Astrocyte (in vitro differentiated cells and primary cell): ENCODE data around the gene URB1. TPM values are rescaled to one million over a fixed set of nuclear protein-coding genes. Genes with fewer than 3 reads are reported as not detected.

ENCODE experiments used
- DNase-seq: peaks from one replicate; pipeline ENCODE4 v3.0.0-alpha.2; 2010; ENCODE audit warnings: low read depth
- FAIRE-seq: peaks from 2 replicates; lab custom pipeline; 2011; peaks lifted over from hg19 to GRCh38; lab: Jason Lieb, UNC
- H2AFZ ChIP-seq: 2 replicates; pipeline ENCODE4 v1.6.0; 2012; ENCODE audit warnings: low read depth, low read length, inconsistent platforms
- H3K27ac ChIP-seq: 2 replicates; pipeline ENCODE4 v1.5.1; 2011; ENCODE audit warnings: low read depth, low read length, inconsistent platforms
- H3K27me3 ChIP-seq: 2 replicates; pipeline ENCODE4 v1.6.0; 2011; ENCODE audit warnings: low read length, inconsistent platforms; ENCODE audit not compliant: insufficient read depth
- H3K36me3 ChIP-seq: 2 replicates; pipeline ENCODE4 v1.5.1; 2011; ENCODE audit warnings: low read length, inconsistent platforms; ENCODE audit not compliant: insufficient read depth
- H3K4me1 ChIP-seq: 2 replicates; pipeline ENCODE4 v1.5.1; 2011; ENCODE audit warnings: low read length, inconsistent platforms; ENCODE audit not compliant: insufficient read depth
- H3K4me2 ChIP-seq: 2 replicates; pipeline ENCODE4 v1.6.0; 2012; ENCODE audit warnings: low read length, inconsistent platforms
- H3K4me3 ChIP-seq: 2 replicates; pipeline ENCODE4 v1.5.1; 2011; ENCODE audit warnings: low read depth, mild to moderate bottlenecking, low read length, inconsistent platforms; ENCODE audit not compliant: insufficient read depth
- H3K79me2 ChIP-seq: 2 replicates; pipeline ENCODE4 v1.6.0; 2012; ENCODE audit warnings: mild to moderate bottlenecking, low read length, inconsistent platforms; ENCODE audit not compliant: insufficient read depth
- H3K9ac ChIP-seq: 2 replicates; pipeline ENCODE4 v1.6.0; 2012; ENCODE audit warnings: mild to moderate bottlenecking, low read length, inconsistent platforms
- H3K9me3 ChIP-seq: 2 replicates; pipeline ENCODE4 v1.5.1; 2012; ENCODE audit warnings: low read depth, mild to moderate bottlenecking, low read length, inconsistent platforms; ENCODE audit not compliant: insufficient read depth
- H4K20me1 ChIP-seq: 2 replicates; pipeline ENCODE4 v1.6.0; 2012; ENCODE audit warnings: low read length, inconsistent platforms; ENCODE audit not compliant: insufficient read depth
- H3K27ac Mint-ChIP-seq: one replicate; pipeline ENCODE4 v1.8.0; 2021; ENCODE audit warnings: mild to moderate bottlenecking, mixed read lengths; ENCODE audit not compliant: unreplicated experiment
- H3K27me3 Mint-ChIP-seq: one replicate; pipeline ENCODE4 v1.8.0; 2021; ENCODE audit warnings: low read depth, mixed read lengths; ENCODE audit not compliant: unreplicated experiment
- H3K36me3 Mint-ChIP-seq: one replicate; pipeline ENCODE4 v1.8.0; 2021; ENCODE audit warnings: low read depth, mixed read lengths; ENCODE audit not compliant: unreplicated experiment
- H3K4me1 Mint-ChIP-seq: one replicate; pipeline ENCODE4 v1.8.0; 2021; ENCODE audit warnings: low read depth, mixed read lengths; ENCODE audit not compliant: unreplicated experiment
- H3K4me3 Mint-ChIP-seq: one replicate; pipeline ENCODE4 v1.8.0; 2021; ENCODE audit warnings: mild to moderate bottlenecking, moderate library complexity, mixed read lengths; ENCODE audit not compliant: unreplicated experiment
- H3K9me3 Mint-ChIP-seq: one replicate; pipeline ENCODE4 v1.8.0; 2021; ENCODE audit warnings: mild to moderate bottlenecking, mixed read lengths; ENCODE audit not compliant: unreplicated experiment
- EZH2 ChIP-seq: IDR thresholded peaks from 2 replicates; pipeline ENCODE4 v1.6.1; 2012; ENCODE audit warnings: mild to moderate bottlenecking, low read length, inconsistent platforms; ENCODE audit not compliant: insufficient read depth
- total RNA-seq: library from RNA; stranded (reverse); gene quantifications from 2 replicates; pipeline ENCODE4 v1.2.1, GENCODE V29; 2021
- TF ChIP-seq, protein P1 (sequence below): IDR thresholded peaks from 2 replicates; pipeline ENCODE4 v1.5.1; 2011; ENCODE audit warnings: low read depth, mild to moderate bottlenecking, inconsistent platforms, low read length, moderate library complexity; ENCODE audit not compliant: insufficient read depth

URB1 gene
- total RNA-seq, 1 donor from 2014 or later: 19.2 TPM

DNA sequence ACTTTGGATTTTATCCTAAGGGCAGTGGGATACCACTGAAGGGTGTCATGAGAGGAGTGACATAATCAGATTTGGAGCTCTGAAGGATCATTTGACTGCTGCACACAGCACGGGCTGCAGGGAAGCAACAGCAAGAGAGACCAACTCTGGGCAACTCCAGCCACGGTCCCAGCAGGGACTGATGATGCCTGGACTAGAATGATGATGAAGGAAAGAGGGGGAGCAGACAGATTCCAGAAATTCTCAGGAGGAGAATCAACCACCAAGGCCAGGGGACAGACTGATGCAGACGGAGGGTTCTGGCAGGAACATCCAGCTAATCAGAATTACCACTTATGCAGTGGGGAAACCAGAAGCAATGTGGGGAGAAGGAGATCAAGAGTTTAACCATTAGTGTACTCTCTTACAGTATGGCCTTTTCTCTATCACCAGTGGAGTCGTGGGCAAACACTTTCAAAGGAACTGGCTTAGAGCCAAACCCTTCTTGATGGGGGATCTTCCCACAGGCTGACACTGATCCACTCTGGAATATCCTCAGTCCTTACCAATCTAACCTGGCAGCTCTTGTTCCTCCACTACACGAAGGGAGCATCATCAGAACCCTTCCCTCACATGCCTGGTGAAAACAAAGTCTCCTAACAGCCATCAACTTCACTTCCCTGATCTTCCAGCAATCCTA is 3.3 kb downstream of the URB1 start:
- no peaks in the 10 kb centered on the region for H3K36me3 ChIP-seq
- H3K9me3 Mint-ChIP-seq: peaks cover 3% of the 10 kb centered on the region
- peaks cover 4% of the 10 kb centered on the region for H3K36me3 Mint-ChIP-seq
- DNase-seq (peak; percentile 78), FAIRE-seq (peak; percentile 71)
- no peak overlapping the region for H2AFZ ChIP-seq
- peak overlapping the region; percentile 53 for H3K9ac ChIP-seq
- H3K27ac ChIP-seq: peak overlapping the region; percentile 59
- H4K20me1 ChIP-seq: peaks cover 58% of the 10 kb centered on the region
- TF ChIP-seq, protein P1, sequence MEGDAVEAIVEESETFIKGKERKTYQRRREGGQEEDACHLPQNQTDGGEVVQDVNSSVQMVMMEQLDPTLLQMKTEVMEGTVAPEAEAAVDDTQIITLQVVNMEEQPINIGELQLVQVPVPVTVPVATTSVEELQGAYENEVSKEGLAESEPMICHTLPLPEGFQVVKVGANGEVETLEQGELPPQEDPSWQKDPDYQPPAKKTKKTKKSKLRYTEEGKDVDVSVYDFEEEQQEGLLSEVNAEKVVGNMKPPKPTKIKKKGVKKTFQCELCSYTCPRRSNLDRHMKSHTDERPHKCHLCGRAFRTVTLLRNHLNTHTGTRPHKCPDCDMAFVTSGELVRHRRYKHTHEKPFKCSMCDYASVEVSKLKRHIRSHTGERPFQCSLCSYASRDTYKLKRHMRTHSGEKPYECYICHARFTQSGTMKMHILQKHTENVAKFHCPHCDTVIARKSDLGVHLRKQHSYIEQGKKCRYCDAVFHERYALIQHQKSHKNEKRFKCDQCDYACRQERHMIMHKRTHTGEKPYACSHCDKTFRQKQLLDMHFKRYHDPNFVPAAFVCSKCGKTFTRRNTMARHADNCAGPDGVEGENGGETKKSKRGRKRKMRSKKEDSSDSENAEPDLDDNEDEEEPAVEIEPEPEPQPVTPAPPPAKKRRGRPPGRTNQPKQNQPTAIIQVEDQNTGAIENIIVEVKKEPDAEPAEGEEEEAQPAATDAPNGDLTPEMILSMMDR: no peak
- no peak for TF ChIP-seq EZH2
- peaks cover 27% of the 10 kb centered on the region for H3K4me1 Mint-ChIP-seq
- no peak overlapping the region for H3K4me3 ChIP-seq
- no peaks in the 10 kb centered on the region for H3K27me3 ChIP-seq
- H3K9me3 ChIP-seq: no peaks in the 10 kb centered on the region
- no peak overlapping the region for H3K27ac Mint-ChIP-seq
- H3K4me3 Mint-ChIP-seq: no peak overlapping the region
- peak overlapping the region; percentile 68 for H3K4me2 ChIP-seq
- H3K79me2 ChIP-seq: peaks cover 80% of the 10 kb centered on the region
- no peaks in the 10 kb centered on the region for H3K27me3 Mint-ChIP-seq
- H3K4me1 ChIP-seq: peaks cover 30% of the 10 kb centered on the region

DNA sequence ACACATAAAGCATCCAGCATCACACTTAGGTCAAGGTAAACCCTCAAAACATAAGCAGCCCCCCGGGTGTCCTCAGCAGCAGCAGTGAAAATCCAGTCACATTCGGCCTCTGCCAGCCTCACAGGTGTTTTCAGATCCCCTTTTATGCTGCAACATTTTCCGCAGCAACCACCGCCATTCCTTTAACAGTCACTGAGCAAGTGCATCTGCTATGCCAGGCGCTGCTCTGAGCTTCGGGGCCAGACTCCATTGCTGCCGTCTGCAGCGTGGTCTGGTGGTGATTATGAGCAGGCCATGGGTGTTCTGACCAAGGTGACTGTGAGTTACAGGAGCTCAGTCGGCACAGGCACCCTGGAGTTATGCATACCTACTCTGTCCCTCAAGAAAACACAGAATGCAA is 4.5 kb downstream of the URB1 start:
- Histone ChIP-seq H3K79me2 (peaks cover 88% of the 10 kb centered on the region), H3K4me2 (no peak overlapping the region), H3K9ac (no peak overlapping the region), H4K20me1 (peaks cover 58% of the 10 kb centered on the region), H3K4me3 (no peak overlapping the region), H3K36me3 (peaks cover 11% of the 10 kb centered on the region), H2AFZ (no peak overlapping the region), H3K9me3 (no peaks in the 10 kb centered on the region), H3K27ac (no peak overlapping the region), H3K27me3 (no peaks in the 10 kb centered on the region), H3K4me1 (peaks cover 26% of the 10 kb centered on the region)
- Mint-ChIP-seq H3K27me3 (no peaks in the 10 kb centered on the region), H3K36me3 (peaks cover 8% of the 10 kb centered on the region), H3K27ac (no peak overlapping the region), H3K4me1 (peaks cover 27% of the 10 kb centered on the region), H3K4me3 (no peak overlapping the region), H3K9me3 (peaks cover 3% of the 10 kb centered on the region)
- FAIRE-seq: no peak
- TF ChIP-seq, protein P1: no peak
- TF ChIP-seq EZH2: no peak
- DNase-seq: no peak

DNA sequence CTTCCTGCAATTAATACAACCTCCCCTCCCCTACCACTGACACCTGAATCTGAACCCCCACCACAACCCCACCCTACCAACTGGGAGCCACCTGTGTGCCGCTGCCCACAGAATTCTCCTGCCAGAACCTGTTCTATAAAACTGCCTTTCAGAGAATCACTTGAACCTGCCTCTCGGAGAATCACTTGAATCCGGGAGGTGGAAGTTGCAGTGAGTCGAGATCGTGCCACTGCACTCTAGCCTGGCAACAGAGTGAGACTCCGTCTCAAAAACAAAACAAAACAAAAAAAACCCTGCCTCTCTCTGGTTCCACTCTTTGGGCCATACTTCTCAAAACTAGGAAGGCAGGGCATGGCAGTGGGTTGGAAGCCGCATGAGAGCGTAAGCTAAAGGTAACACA is 5.7 kb downstream of the URB1 start:
- H3K27ac Mint-ChIP-seq: no peak overlapping the region
- Histone ChIP-seq H3K27ac (no peak overlapping the region), H3K4me3 (no peak overlapping the region), H3K4me1 (peaks cover 33% of the 10 kb centered on the region), H3K79me2 (peaks cover 85% of the 10 kb centered on the region), H3K27me3 (no peaks in the 10 kb centered on the region), H4K20me1 (peaks cover 63% of the 10 kb centered on the region), H3K4me2 (no peak overlapping the region), H3K36me3 (peaks cover 18% of the 10 kb centered on the region), H3K9ac (no peak overlapping the region), H3K9me3 (no peaks in the 10 kb centered on the region), H2AFZ (no peak overlapping the region)
- no peak for FAIRE-seq
- no peak overlapping the region for H3K4me3 Mint-ChIP-seq
- H3K4me1 Mint-ChIP-seq: peaks cover 27% of the 10 kb centered on the region
- H3K36me3 Mint-ChIP-seq: peaks cover 8% of the 10 kb centered on the region
- H3K27me3 Mint-ChIP-seq: no peaks in the 10 kb centered on the region
- no peak for DNase-seq
- no peaks in the 10 kb centered on the region for H3K9me3 Mint-ChIP-seq
- TF ChIP-seq, protein P1: no peak
- no peak for TF ChIP-seq EZH2
